Stimulated activated CD8-positive, alpha-beta memory T cell treated with anti-CD3 and anti-CD28 coated beads, Interleukin-7, amount 100 ng/mL, for 1 hour (primary cell): ENCODE measurements around the gene HDAC3.

ENCODE experiments used
- DNase-seq, 2 donors: peaks; one replicate each; pipeline ENCODE4 v3.0.0-alpha.2; 2020; ENCODE audit warnings: low read depth in 2 of 2

The HDAC3 gene

GRCh38 chr5:141602606-141603005 is 34.0 kb downstream of the HDAC3 start:
- DNase-seq = no peak

- DNase-seq = no peak
Observed at GRCh38 chr5:141598391-141599345, 38.0 kb downstream of the HDAC3 start.

DNA sequence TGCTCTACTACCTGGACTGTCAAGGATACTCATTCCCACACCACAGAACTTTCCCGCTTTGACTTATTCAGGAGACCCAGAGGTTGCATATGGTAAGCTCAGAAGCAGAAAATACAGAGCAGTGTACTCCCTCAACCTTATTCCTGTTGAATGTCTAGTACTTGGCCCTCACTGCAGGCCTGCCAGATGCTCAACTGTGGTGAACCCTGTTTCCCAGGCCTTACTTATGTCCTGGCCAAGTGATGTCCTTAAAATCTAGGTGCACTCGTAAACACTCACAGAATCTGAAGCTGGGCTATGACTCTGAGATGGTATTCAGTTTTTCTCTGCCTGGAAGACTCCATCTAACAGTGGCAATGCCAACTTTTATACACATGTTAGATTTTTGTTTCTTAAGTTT is 38.8 kb downstream of the HDAC3 start:
- no peak for DNase-seq

- DNase-seq = no peak
Observed at GRCh38 chr5:141597394-141597793, 39.3 kb downstream of the HDAC3 start.

- DNase-seq = no peak
Observed at GRCh38 chr5:141596867-141597266, 39.8 kb downstream of the HDAC3 start.

GRCh38 chr5:141590127-141590526 is 46.5 kb downstream of the HDAC3 start:
- DNase-seq = no peak

- DNase-seq = no peak
Observed at GRCh38 chr5:141586246-141586645, 50.4 kb downstream of the HDAC3 start.

- no peak for DNase-seq
Observed at GRCh38 chr5:141585594-141585993, 51.1 kb downstream of the HDAC3 start.

DNA sequence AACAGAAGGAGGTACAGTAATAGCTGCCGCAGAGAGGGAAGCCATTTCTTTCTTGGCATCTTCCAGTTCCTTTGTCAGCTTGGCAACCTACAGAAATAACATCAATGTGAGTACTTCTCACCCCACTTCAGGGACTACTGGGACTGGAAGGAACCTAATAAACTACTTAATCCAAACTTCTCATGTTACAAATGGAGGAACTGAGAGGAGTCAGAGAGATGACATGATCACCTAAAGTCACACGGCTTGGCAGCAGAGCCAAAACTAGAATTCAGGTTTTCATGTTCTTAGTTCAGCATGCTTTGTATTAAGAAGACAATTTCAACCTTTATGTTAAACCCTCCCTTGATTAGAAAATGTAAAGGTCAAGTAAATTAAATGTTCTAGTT is 62.5 kb downstream of the HDAC3 start:
- DNase-seq = no peak

DNA sequence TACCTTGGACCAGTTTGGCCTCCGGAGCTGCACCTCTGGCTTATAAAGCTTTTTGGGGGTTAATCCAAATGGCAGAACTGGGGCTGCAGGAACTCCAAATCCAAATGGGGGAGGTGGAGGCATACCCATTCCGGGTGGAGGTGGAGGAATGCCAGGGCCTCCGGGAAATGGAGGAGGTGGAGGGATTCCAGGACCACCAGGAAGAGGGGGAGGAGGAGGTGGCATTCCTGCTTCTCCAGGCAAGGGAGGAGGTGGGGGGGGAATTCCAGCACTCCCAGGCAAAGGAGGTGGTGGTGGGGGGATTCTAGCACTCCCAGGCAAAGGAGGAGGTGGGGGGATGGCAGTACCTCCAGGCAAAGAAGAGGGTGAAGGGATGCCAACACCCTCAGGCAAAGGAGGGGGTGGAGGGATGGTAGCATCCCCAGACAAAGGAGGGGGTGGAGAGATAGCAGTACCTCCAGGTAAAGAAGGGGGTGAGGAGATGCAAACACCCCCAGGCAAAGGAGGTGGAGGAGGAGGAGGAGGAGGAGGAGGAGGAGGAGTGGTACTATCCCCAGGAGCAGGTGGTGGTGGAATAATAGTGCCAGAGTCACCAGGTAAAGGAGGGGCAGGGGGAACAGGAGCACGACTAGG is 63.0 kb downstream of the HDAC3 start:
- DNase-seq = no peak
